Choroid plexus epithelial cell (primary cell): ENCODE measurements around the gene MRPS27.
A peak's percentile ranks its signal among the peaks of the same experiment; 100 is the strongest.

ENCODE experiments used
- DNase-seq: peaks from one replicate; pipeline ENCODE4 v3.0.0-alpha.2; 2010; ENCODE audit warnings: low read depth
- H3K4me3 ChIP-seq: 2 replicates; pipeline ENCODE4 v1.5.1; 2011; ENCODE audit warnings: low read depth, mild to moderate bottlenecking, control low read depth, low read length, moderate library complexity
- TF ChIP-seq, protein P1 (sequence below): conservative IDR thresholded peaks from 2 replicates; pipeline ENCODE4 v1.5.1; 2011; ENCODE audit warnings: low read depth, mild to moderate bottlenecking, control low read depth, inconsistent platforms, low read length, moderate library complexity

MRPS27 gene

DNA sequence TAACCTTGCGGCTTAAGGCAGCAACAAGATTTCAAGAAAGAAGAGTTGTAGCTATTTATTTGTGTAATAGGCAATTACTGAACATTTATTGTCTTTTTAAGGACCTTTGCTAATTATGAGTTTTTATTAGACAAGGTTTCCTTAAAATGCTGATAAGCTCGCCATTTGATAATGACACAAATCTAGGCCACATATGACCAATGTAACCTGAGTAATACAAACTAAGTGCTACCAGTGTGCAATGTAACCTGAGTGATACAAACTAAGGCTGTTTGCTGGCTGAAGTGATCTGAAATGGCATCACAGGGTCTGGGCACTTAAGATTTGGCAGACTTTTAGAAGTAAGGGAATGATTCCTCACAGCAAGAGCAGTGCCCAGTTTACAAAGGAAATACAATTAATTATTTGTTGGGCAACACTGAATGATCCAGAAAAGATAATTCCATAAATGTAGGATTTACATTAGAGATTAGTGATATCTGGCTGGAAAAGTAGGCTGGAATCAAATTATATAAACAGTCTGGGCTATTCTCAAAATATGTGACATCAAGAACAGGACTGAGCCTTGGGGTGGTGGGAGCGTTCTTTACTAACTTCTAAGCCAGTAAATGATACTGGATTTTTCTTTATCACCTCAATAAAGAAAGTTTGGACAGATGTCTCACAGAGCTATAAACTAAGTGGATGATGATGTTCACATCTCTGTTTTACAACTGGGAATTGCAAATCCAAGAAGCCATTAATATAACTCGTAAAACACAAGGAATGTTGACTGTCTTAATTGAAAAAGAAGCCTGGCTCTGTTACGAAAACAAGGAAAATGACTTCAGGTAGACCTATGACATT, 54.8 kb downstream of the MRPS27 start:
- DNase-seq = no peak
- TF ChIP-seq, protein P1, sequence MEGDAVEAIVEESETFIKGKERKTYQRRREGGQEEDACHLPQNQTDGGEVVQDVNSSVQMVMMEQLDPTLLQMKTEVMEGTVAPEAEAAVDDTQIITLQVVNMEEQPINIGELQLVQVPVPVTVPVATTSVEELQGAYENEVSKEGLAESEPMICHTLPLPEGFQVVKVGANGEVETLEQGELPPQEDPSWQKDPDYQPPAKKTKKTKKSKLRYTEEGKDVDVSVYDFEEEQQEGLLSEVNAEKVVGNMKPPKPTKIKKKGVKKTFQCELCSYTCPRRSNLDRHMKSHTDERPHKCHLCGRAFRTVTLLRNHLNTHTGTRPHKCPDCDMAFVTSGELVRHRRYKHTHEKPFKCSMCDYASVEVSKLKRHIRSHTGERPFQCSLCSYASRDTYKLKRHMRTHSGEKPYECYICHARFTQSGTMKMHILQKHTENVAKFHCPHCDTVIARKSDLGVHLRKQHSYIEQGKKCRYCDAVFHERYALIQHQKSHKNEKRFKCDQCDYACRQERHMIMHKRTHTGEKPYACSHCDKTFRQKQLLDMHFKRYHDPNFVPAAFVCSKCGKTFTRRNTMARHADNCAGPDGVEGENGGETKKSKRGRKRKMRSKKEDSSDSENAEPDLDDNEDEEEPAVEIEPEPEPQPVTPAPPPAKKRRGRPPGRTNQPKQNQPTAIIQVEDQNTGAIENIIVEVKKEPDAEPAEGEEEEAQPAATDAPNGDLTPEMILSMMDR = no peak
- H3K4me3 ChIP-seq = no peak overlapping the region

DNA sequence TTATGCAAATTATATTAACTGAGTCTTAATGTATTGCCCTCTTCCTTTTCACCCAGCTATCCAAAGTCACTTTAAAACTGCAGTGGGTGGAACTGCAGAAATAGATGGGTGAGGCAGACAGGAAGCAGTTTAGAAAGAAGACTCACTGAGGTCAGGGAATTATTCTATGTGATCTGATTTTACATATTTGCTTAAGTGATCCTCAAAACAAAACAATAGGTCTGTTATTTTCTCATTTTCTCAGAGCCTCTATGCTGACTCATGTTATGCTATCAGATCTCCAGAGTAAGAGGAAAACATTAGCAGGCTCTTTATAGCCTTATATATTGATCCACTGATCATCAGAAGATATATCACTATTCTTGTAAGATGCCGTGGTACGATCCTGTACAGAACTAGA, 63.5 kb downstream of the MRPS27 start:
- DNase-seq = peak; percentile 32
- no peak overlapping the region for H3K4me3 ChIP-seq
- TF ChIP-seq, protein P1 = no peak

DNA sequence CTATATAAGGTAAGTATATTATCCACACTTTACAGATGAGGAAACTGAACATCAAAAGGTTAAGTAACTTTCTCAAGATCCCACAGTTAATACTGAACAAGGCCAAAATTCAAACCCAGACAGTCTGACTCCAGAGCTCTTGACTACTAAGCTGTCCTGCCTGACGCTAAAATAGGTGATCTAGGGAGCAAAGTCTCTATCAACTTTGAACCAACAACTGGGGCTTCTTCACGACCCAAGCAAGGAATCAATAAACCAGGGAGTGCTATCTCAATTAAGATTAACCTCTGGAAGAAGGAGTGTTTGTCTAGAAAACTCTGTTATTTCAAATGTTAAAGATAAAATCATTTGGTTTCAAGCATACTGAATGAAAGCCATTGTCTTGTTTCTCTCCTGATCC, 64.4 kb downstream of the MRPS27 start:
- TF ChIP-seq, protein P1 = no peak
- no peak overlapping the region for H3K4me3 ChIP-seq
- DNase-seq = no peak

DNA sequence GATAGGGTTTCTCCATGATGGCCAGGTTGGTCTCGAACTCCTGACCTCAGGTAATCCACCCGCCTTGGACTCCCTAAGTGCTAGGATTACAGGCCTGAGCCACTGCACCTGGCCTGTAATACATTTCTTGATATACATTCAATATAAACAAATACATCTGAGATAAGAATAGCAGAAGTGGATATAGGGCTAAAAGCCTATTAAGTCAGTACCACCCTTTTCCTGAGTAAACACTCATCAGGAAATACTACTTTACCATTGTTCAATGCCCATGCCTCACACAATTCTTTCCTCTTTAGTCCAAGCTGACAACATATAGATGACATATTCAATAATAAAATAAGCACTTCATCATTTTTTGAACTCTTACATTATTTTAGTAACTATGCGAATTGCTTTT, 64.8 kb downstream of the MRPS27 start:
- H3K4me3 ChIP-seq = no peak overlapping the region
- no peak for DNase-seq
- TF ChIP-seq, protein P1 = no peak

DNA sequence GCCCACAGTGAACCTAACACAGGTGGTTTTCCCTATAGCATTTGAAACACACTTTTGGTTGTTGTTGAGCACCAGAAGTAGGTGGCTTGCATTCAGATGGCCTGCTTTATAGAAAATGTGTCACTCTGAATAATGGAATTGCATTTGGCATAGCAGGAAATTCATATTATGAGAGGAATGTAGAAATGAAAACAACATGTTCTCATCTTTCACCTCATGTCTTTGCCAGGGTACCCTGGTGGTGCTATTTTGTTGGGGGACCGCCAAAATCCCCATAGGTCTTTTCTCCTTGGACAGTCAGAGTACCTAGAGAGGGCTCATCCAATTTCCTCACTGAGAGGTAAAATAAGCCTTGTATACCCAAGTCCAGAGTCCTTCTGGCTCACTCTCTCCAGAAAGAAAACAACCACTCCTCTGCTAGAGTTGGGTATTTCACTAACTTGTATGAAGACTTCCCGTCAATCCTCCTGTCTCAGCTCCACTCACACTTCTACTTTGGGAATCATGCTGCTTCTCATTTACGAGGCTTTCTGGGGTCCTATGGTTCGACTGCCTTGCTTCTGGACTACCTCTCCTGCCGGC, 67.4 kb downstream of the MRPS27 start:
- H3K4me3 ChIP-seq = no peak overlapping the region
- TF ChIP-seq, protein P1 = no peak
- DNase-seq = peak; percentile 47

DNA sequence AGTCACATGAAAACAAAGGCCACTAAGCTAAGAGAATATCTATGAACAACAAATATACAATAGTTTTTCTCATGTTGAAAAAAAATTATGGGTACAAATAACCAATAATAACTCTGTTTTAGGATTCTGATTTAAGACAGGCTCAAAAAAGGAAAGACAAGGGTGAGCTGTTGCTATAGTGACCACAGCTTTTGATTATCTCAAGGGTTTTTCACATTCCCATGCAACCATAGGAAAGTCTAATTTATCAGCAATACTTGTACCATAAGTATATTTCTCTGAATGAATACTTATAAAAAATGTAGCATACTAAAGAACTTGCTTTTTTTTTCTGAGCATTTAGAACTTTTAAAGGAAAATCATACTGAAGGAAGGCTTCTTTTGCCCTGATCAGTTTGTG, 68.0 kb downstream of the MRPS27 start:
- TF ChIP-seq, protein P1 = no peak
- H3K4me3 ChIP-seq = no peak overlapping the region
- peak; percentile 34 for DNase-seq

DNA sequence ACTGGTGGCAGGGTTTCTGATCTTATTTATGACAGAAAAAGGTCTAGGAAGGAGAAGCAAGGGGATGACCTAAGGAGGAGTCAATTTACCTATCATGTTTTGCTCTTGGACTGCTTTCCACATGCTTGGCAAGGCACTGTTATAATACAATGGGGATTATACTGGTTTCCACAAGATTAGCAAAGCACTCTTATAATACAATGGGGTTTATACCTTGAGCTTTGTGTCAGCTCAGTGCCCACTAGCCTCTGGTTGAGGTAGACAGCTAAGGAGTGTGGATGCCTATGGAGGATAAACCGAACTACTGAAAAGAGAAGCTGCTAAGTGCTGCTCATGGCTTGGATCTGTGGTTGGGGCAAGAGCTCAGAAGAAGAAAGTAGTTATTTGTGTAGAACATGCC, 68.7 kb downstream of the MRPS27 start:
- TF ChIP-seq, protein P1 = no peak
- no peak overlapping the region for H3K4me3 ChIP-seq
- DNase-seq = no peak
